Stimulated activated CD8-positive, alpha-beta memory T cell treated with anti-CD3 and anti-CD28 coated beads, Interleukin-4, amount 100 ng/mL, for 24 hours (primary cell): Measurements from ENCODE around the gene HSPB7.
A peak's percentile ranks its signal among the peaks of the same experiment; 100 is the strongest.
"Not testable (repeated sequence)": the region's sequence is repeated elsewhere in the genome, so short reads cannot be mapped to it uniquely, and the experiment has no call there.

Source experiments
- DNase-seq: peaks from one replicate; pipeline ENCODE4 v3.0.0-alpha.2; 2020; ENCODE audit warnings: low read depth

HSPB7 gene

GRCh38 chr1:16017461-16018303 lies at the start of gene HSPB7:
HSPB7 (minus strand) TSS chr1:16018043; CDS start chr1:16017963, 80 bp downstream.
- DNase-seq: no peak

- DNase-seq: no peak
Observed at GRCh38 chr1:16067127-16067768, 49.4 kb upstream of the HSPB7 start.

GRCh38 chr1:16066245-16066644 lies 48.4 kb upstream of the HSPB7 start:
- DNase-seq: no peak

GRCh38 chr1:16065269-16065576 lies 47.4 kb upstream of the HSPB7 start:
- no peak for DNase-seq

GRCh38 chr1:16064536-16065268 lies 46.9 kb upstream of the HSPB7 start:
- no peak for DNase-seq

- DNase-seq: no peak
Observed at GRCh38 chr1:16063921-16064320, 46.1 kb upstream of the HSPB7 start.

- no peak for DNase-seq
Observed at GRCh38 chr1:16063226-16063829, 45.5 kb upstream of the HSPB7 start.

GRCh38 chr1:16062687-16063075 lies 44.8 kb upstream of the HSPB7 start:
- DNase-seq: not testable (repeated sequence)

- not testable (repeated sequence) for DNase-seq
Observed at GRCh38 chr1:16061989-16062686, 44.3 kb upstream of the HSPB7 start.

- no peak for DNase-seq
Observed at GRCh38 chr1:16061266-16061665, 43.4 kb upstream of the HSPB7 start.

GRCh38 chr1:16058394-16059120 lies 40.7 kb upstream of the HSPB7 start:
- not testable (repeated sequence) for DNase-seq

- not testable (repeated sequence) for DNase-seq
Observed at GRCh38 chr1:16057314-16057915, 39.6 kb upstream of the HSPB7 start.

- not testable (repeated sequence) for DNase-seq
Observed at GRCh38 chr1:16056521-16056912, 38.7 kb upstream of the HSPB7 start.

- peak; percentile 80 for DNase-seq
Observed at GRCh38 chr1:16055613-16056520, 38.0 kb upstream of the HSPB7 start.

GRCh38 chr1:16054598-16055540 lies 37.0 kb upstream of the HSPB7 start:
- no peak for DNase-seq

- DNase-seq: no peak
Observed at GRCh38 chr1:16053781-16054502, 36.1 kb upstream of the HSPB7 start.

GRCh38 chr1:16051949-16052348 lies 34.1 kb upstream of the HSPB7 start:
- DNase-seq: not testable (repeated sequence)

- DNase-seq: no peak
Observed at GRCh38 chr1:16051039-16051438, 33.2 kb upstream of the HSPB7 start.
